ENCODE data around the gene RNF149.

DNA sequence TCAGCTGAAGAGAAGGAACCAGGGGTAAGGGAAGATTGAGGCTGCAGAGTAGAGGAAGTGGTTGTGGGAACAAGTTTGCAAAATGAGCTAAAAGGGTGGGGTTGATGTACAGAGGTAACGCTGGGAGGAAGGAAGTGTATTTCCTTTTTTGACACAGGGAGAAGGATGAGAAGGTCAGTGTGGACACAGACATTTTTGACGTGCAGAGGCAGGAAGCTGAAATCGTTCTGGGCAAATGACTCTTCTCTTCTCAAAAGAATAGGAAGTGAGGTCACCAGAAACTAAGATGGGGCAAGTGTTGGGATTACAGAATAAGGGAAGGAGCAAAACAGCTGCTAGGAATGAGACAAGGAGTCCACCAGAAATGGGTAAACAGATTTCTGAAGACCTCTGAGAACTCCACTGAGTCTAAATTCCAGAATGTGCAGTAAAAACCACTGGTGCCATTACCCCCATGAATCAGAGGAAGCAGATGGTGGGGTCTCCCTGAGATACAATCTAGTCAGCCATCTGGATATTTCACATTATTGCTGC, 20.0 kb upstream of the RNF149 start:
- TF ChIP-seq, protein P1, sequence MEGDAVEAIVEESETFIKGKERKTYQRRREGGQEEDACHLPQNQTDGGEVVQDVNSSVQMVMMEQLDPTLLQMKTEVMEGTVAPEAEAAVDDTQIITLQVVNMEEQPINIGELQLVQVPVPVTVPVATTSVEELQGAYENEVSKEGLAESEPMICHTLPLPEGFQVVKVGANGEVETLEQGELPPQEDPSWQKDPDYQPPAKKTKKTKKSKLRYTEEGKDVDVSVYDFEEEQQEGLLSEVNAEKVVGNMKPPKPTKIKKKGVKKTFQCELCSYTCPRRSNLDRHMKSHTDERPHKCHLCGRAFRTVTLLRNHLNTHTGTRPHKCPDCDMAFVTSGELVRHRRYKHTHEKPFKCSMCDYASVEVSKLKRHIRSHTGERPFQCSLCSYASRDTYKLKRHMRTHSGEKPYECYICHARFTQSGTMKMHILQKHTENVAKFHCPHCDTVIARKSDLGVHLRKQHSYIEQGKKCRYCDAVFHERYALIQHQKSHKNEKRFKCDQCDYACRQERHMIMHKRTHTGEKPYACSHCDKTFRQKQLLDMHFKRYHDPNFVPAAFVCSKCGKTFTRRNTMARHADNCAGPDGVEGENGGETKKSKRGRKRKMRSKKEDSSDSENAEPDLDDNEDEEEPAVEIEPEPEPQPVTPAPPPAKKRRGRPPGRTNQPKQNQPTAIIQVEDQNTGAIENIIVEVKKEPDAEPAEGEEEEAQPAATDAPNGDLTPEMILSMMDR (IDR thresholded peaks at IDR 0.05 in 8 of 11, conservative IDR thresholded peaks at IDR 0.05 in 3 of 11): peak in 2 of 11 experiments; percentile 11 to 15
- no peak for TF ChIP-seq POLR2A (IDR thresholded peaks at IDR 0.05)
- TF ChIP-seq POLR2AphosphoS5 (IDR thresholded peaks at IDR 0.05): peak in 2 of 3 donors; percentile 34 to 94
